SU-DHL-6 (cell line): ENCODE data around the gene KISS1.

ENCODE experiments used
- H2AFZ ChIP-seq: fragments of 200-600 bp; sonication (generic); 2 replicates; pipeline ENCODE4 v1.6.1; 2014; ENCODE audit warnings: low read depth, mild to moderate bottlenecking, moderate library complexity, mixed read lengths, antibody characterized with exemption, low read length; ENCODE audit not compliant: severe bottlenecking
- H3F3A ChIP-seq: fragments of 200-600 bp; shearing (Covaris generic); 2 replicates; pipeline ENCODE4 v1.6.0; 2016; ENCODE audit warnings: antibody characterized with exemption, mild to moderate bottlenecking; ENCODE audit not compliant: insufficient read depth
- H3K27ac ChIP-seq: fragments of 200-600 bp; sonication (generic); 2 replicates; pipeline ENCODE4 v1.5.1; 2016; ENCODE audit warnings: low read depth, mild to moderate bottlenecking, low read length, moderate library complexity, mixed read lengths
- H3K27me3 ChIP-seq: fragments of 200-600 bp; sonication (generic), shearing (Covaris generic); 2 replicates; pipeline ENCODE4 v1.6.0; 2014; ENCODE audit warnings: mild to moderate bottlenecking, low read length
- H3K36me3 ChIP-seq: fragments of 200-600 bp; sonication (generic); 2 replicates; pipeline ENCODE4 v1.6.1; 2014; ENCODE audit warnings: mild to moderate bottlenecking, low read length, mixed read lengths
- H3K4me2 ChIP-seq: fragments of 300-600, 200-600 bp; shearing (Covaris generic), sonication (generic); 2 replicates; pipeline ENCODE4 v1.6.0; 2014; ENCODE audit warnings: low read length, low read depth, mild to moderate bottlenecking; ENCODE audit not compliant: poor library complexity, severe bottlenecking
- H3K4me3 ChIP-seq: fragments of 200-600 bp; sonication (generic); 2 replicates; pipeline ENCODE4 v1.5.1; 2014; ENCODE audit warnings: antibody characterized with exemption, low read length, mild to moderate bottlenecking, mixed read lengths; ENCODE audit not compliant: insufficient read depth, poor library complexity, severe bottlenecking
- H3K79me2 ChIP-seq: fragments of 200-600 bp; sonication (generic); 2 replicates; pipeline ENCODE4 v1.6.1; 2014; ENCODE audit warnings: mild to moderate bottlenecking, low read length, moderate library complexity; ENCODE audit not compliant: insufficient read depth
- H3K9ac ChIP-seq: fragments of 200-600 bp; sonication (generic); 2 replicates; pipeline ENCODE4 v1.7.0; 2014; ENCODE audit warnings: mild to moderate bottlenecking, low read length
- H3K9me2 ChIP-seq: fragments of 200-600 bp; sonication (generic); replicated peaks from 2 replicates; pipeline ENCODE4 v1.6.1; 2014; ENCODE audit warnings: low read length; ENCODE audit not compliant: insufficient read depth
- H3K9me3 ChIP-seq: fragments of 200-600 bp; sonication (generic); 2 replicates; pipeline ENCODE4 v1.6.1; 2014; ENCODE audit warnings: low read length, mixed read lengths; ENCODE audit not compliant: insufficient read depth
- H4K20me1 ChIP-seq: fragments of 200-600 bp; sonication (generic); 2 replicates; pipeline ENCODE4 v1.6.1; 2014; ENCODE audit warnings: low read depth, mild to moderate bottlenecking, antibody characterized with exemption, low read length, moderate library complexity, mixed read lengths
- CTCF ChIP-seq: fragments of 200-600 bp; sonication (generic); IDR thresholded peaks from one replicate; pipeline ENCODE4 v1.5.1; 2017; ENCODE audit warnings: antibody characterized with exemption, mild to moderate bottlenecking, low read length, moderate library complexity; ENCODE audit not compliant: insufficient read depth, poor library complexity, severe bottlenecking
- EZH2phosphoT487 ChIP-seq: fragments of 200-600 bp; sonication (generic), shearing (Covaris generic); conservative IDR thresholded peaks from 2 replicates; pipeline ENCODE4 v1.6.1; 2018; ENCODE audit warnings: mild to moderate bottlenecking, antibody characterized with exemption, low read length, moderate library complexity, mixed read lengths

The KISS1 gene

GRCh38 chr1:204224655-204225054, 28.4 kb upstream of the KISS1 start:
- Histone ChIP-seq H3F3A (no peaks in the 10 kb centered on the region), H3K27ac (no peak overlapping the region), H3K9me3 (no peaks in the 10 kb centered on the region), H2AFZ (no peak overlapping the region), H3K36me3 (no peaks in the 10 kb centered on the region), H3K9ac (no peak overlapping the region), H3K79me2 (no peaks in the 10 kb centered on the region), H3K4me3 (no peak overlapping the region), H3K4me2 (no peak overlapping the region), H3K27me3 (no peaks in the 10 kb centered on the region), H3K9me2 (no peaks in the 10 kb centered on the region), H4K20me1 (no peaks in the 10 kb centered on the region)
- TF ChIP-seq CTCF (no peak), EZH2phosphoT487 (no peak)

GRCh38 chr1:204223129-204223860, 27.0 kb upstream of the KISS1 start:
- Histone ChIP-seq H3K9me2 (no peaks in the 10 kb centered on the region), H3K27ac (no peak overlapping the region), H3K9ac (no peak overlapping the region), H4K20me1 (no peaks in the 10 kb centered on the region), H3K4me2 (no peak overlapping the region), H3F3A (no peaks in the 10 kb centered on the region), H3K27me3 (no peaks in the 10 kb centered on the region), H3K9me3 (no peaks in the 10 kb centered on the region), H3K4me3 (no peak overlapping the region), H3K36me3 (no peaks in the 10 kb centered on the region), H2AFZ (no peak overlapping the region), H3K79me2 (no peaks in the 10 kb centered on the region)
- TF ChIP-seq CTCF (no peak), EZH2phosphoT487 (no peak)

- Histone ChIP-seq H3K36me3 (no peaks in the 10 kb centered on the region), H3K9me2 (no peaks in the 10 kb centered on the region), H3K27ac (no peak overlapping the region), H3K27me3 (no peaks in the 10 kb centered on the region), H2AFZ (no peak overlapping the region), H3K9me3 (no peaks in the 10 kb centered on the region), H3K79me2 (no peaks in the 10 kb centered on the region), H3F3A (no peaks in the 10 kb centered on the region), H4K20me1 (no peaks in the 10 kb centered on the region), H3K4me2 (no peak overlapping the region), H3K9ac (no peak overlapping the region), H3K4me3 (no peak overlapping the region)
- no peak for TF ChIP-seq CTCF
- TF ChIP-seq EZH2phosphoT487, result no peak
Observed at GRCh38 chr1:204222764-204223055, 26.4 kb upstream of the KISS1 start.
